Measurements from ENCODE around the gene COX6A2.

DNA sequence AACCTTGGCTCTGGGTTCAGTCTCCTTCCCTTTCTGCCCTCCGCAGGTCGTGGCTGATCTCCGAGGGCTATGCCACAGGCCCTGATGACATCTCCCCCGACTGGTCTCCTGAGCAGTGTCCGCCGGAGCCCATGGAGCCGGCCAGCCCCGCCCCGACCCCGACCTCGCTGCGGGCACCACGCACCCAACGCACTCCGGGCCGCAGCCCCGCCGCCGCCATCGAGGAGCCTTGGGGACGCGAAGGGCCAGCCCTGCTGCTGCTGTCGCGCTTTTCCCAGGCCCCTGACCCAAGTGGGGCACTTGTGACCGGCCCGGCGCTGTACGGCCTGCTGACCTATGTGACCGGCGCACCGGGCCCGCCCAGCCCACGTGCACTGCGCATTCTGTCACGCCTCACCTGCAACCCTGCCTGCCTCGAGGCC lies 36.2 kb upstream of the COX6A2 start:
- no peak for TF ChIP-seq CTCF (conservative IDR thresholded peaks at IDR 0.05 in 1 of 2, IDR thresholded peaks at IDR 0.05 in 1 of 2; ENCODE audit: extremely low read depth in 1 of 2, insufficient read depth in 1 of 2, low read depth in 1 of 2, low read length in 2 of 2)
- TF ChIP-seq EZH2 (IDR thresholded peaks at IDR 0.05; ENCODE audit: borderline replicate concordance, low read length) = no peak
